Hepatocyte (in vitro differentiated cells): ENCODE measurements around the gene FMN1. TPM values are rescaled to one million over a fixed set of nuclear protein-coding genes. Genes with fewer than 3 reads are reported as not detected.

Source experiments
- DNase-seq: peaks from one replicate; pipeline ENCODE4 v3.0.0-alpha.2; 2016; ENCODE audit warnings: low spot score
- H2AFZ ChIP-seq: fragments of 200-600 bp; sonication (generic); 2 replicates; pipeline ENCODE4 v1.6.0; 2016; ENCODE audit warnings: antibody characterized with exemption, mild to moderate bottlenecking
- H3K27ac ChIP-seq: fragments of 200-600 bp; sonication (generic); 2 replicates; pipeline ENCODE4 v1.5.1; 2016; ENCODE audit warnings: mild to moderate bottlenecking
- H3K27me3 ChIP-seq: fragments of 200-600 bp; sonication (generic); 2 replicates; pipeline ENCODE4 v1.6.1; 2016
- H3K36me3 ChIP-seq: fragments of 200-600 bp; sonication (generic); replicated peaks from 2 replicates; pipeline ENCODE4 v1.5.1; 2016; ENCODE audit warnings: low read depth; ENCODE audit not compliant: insufficient read depth
- H3K4me1 ChIP-seq: fragments of 200-600 bp; sonication (generic); 2 replicates; pipeline ENCODE4 v1.5.1; 2016; ENCODE audit warnings: mild to moderate bottlenecking, moderate library complexity; ENCODE audit not compliant: insufficient read depth
- H3K4me2 ChIP-seq: fragments of 200-600 bp; sonication (generic); 2 replicates; pipeline ENCODE4 v1.6.0; 2016
- H3K4me3 ChIP-seq: fragments of 200-600 bp; sonication (generic); 2 replicates; pipeline ENCODE4 v1.5.1; 2016; ENCODE audit warnings: mild to moderate bottlenecking
- H3K79me2 ChIP-seq: fragments of 200-600 bp; sonication (generic); 2 replicates; pipeline ENCODE4 v1.6.0; 2017; ENCODE audit warnings: mild to moderate bottlenecking
- H3K9me2 ChIP-seq: fragments of 200-600 bp; sonication (generic); replicated peaks from 2 replicates; pipeline ENCODE4 v1.6.0; 2017; ENCODE audit warnings: mild to moderate bottlenecking; ENCODE audit not compliant: insufficient read depth
- H3K9me3 ChIP-seq: fragments of 200-600 bp; sonication (generic); 2 replicates; pipeline ENCODE4 v1.5.1; 2016; ENCODE audit warnings: low read depth, mild to moderate bottlenecking
- H4K20me1 ChIP-seq: fragments of 200-600 bp; sonication (generic); 2 replicates; pipeline ENCODE4 v1.6.0; 2016; ENCODE audit warnings: mild to moderate bottlenecking; ENCODE audit not compliant: insufficient read depth, poor library complexity, severe bottlenecking
- CTCF ChIP-seq: fragments of 200-600 bp; sonication (generic); IDR thresholded peaks from 2 replicates; pipeline ENCODE4 v1.5.1; 2016; ENCODE audit warnings: antibody characterized with exemption, mild to moderate bottlenecking; ENCODE audit not compliant: poor library complexity
- EZH2 ChIP-seq: fragments of 200-600 bp; sonication (generic); IDR thresholded peaks from 2 replicates; pipeline ENCODE4 v1.6.1; 2016; ENCODE audit warnings: antibody characterized with exemption, mild to moderate bottlenecking, borderline replicate concordance
- EZH2phosphoT487 ChIP-seq: fragments of 200-600 bp; sonication (generic); IDR thresholded peaks from one replicate; pipeline ENCODE4 v1.6.1; 2018; ENCODE audit warnings: antibody characterized with exemption, mild to moderate bottlenecking, low read depth, moderate library complexity; ENCODE audit not compliant: unreplicated experiment, severe bottlenecking
- WGBS: methylation state at CpG from one replicate; pipeline ENCODE4 v1.1.6; 2016; ENCODE audit warnings: low lambda C conversion rate; ENCODE audit errors: missing lambda C conversion rate; 5-methylcytosine and 5-hydroxymethylcytosine counted together
- polyA plus RNA-seq: library from polyadenylated mRNA; unstranded; fragments of >200 nt; fragmentation: Nextera tagmentation; extraction: Ambion mirVana; gene quantifications from 2 replicates; pipeline ENCODE4 v1.2.1, GENCODE V29; 2016
- total RNA-seq: library from RNA; depleted of rRNA; stranded (reverse); fragments of >200 nt; gene quantifications from 2 replicates; pipeline ENCODE4 v1.2.3, GENCODE V29; 2014

The FMN1 gene
- total and polyA plus RNA-seq, 2 experiments from 2014 or later = 0.07 to 0.70 TPM

- H3K4me1 ChIP-seq = peaks cover 10% of the 10 kb centered on the region
- no peaks in the 10 kb centered on the region for H3K9me2 ChIP-seq
- DNase-seq = no peak
- no peaks in the 10 kb centered on the region for H3K9me3 ChIP-seq
- no peaks in the 10 kb centered on the region for H3K27me3 ChIP-seq
- no peak overlapping the region for H2AFZ ChIP-seq
- 90% methylated on average over 6 of the region's 6 CpGs for WGBS
- H3K4me3 ChIP-seq = no peak overlapping the region
- no peak overlapping the region for H3K27ac ChIP-seq
- no peak overlapping the region for H3K4me2 ChIP-seq
- no peaks in the 10 kb centered on the region for H3K79me2 ChIP-seq
- H3K36me3 ChIP-seq = no peaks in the 10 kb centered on the region
- TF ChIP-seq CTCF (no peak), EZH2phosphoT487 (no peak), EZH2 (no peak)
- H4K20me1 ChIP-seq = no peaks in the 10 kb centered on the region
These were observed 314.5 kb downstream of the FMN1 start for GRCh38 chr15:32879980-32880379.

- no peaks in the 10 kb centered on the region for H3K9me3 ChIP-seq
- H3K27me3 ChIP-seq = no peaks in the 10 kb centered on the region
- no peaks in the 10 kb centered on the region for H4K20me1 ChIP-seq
- no peak overlapping the region for H3K4me2 ChIP-seq
- no peaks in the 10 kb centered on the region for H3K9me2 ChIP-seq
- no peaks in the 10 kb centered on the region for H3K79me2 ChIP-seq
- H3K36me3 ChIP-seq = no peaks in the 10 kb centered on the region
- no peak for TF ChIP-seq EZH2
- WGBS = 91% methylated on average over 5 of the region's 5 CpGs
- no peak for DNase-seq
- H3K27ac ChIP-seq = no peak overlapping the region
- peaks cover 10% of the 10 kb centered on the region for H3K4me1 ChIP-seq
- H3K4me3 ChIP-seq = no peak overlapping the region
- H2AFZ ChIP-seq = no peak overlapping the region
These were observed 315.4 kb downstream of the FMN1 start for GRCh38 chr15:32878869-32879805.

GRCh38 chr15:32878342-32878741, 316.2 kb downstream of the FMN1 start:
- Histone ChIP-seq H3K4me3 (no peak overlapping the region), H2AFZ (no peak overlapping the region), H4K20me1 (no peaks in the 10 kb centered on the region), H3K9me2 (no peaks in the 10 kb centered on the region), H3K27ac (no peak overlapping the region), H3K4me1 (peaks cover 10% of the 10 kb centered on the region), H3K36me3 (no peaks in the 10 kb centered on the region), H3K27me3 (no peaks in the 10 kb centered on the region), H3K9me3 (no peaks in the 10 kb centered on the region), H3K4me2 (no peak overlapping the region), H3K79me2 (no peaks in the 10 kb centered on the region)
- no peak for DNase-seq
- 100% methylated on average over 1 of the region's 1 CpG for WGBS
- TF ChIP-seq CTCF (no peak), EZH2 (no peak), EZH2phosphoT487 (no peak)

GRCh38 chr15:32877252-32878019, 317.1 kb downstream of the FMN1 start:
- TF ChIP-seq CTCF (no peak), EZH2phosphoT487 (no peak), EZH2 (no peak)
- DNase-seq = no peak
- Histone ChIP-seq H3K9me2 (no peaks in the 10 kb centered on the region), H3K4me1 (peaks cover 11% of the 10 kb centered on the region), H3K4me3 (no peak overlapping the region), H3K79me2 (no peaks in the 10 kb centered on the region), H4K20me1 (no peaks in the 10 kb centered on the region), H3K27ac (no peak overlapping the region), H3K9me3 (no peaks in the 10 kb centered on the region), H3K4me2 (no peak overlapping the region), H3K36me3 (no peaks in the 10 kb centered on the region), H3K27me3 (no peaks in the 10 kb centered on the region), H2AFZ (no peak overlapping the region)
- WGBS = 72% methylated on average over 3 of the region's 3 CpGs
